HG02852 (cell line): Measurements from ENCODE around the gene TMSB4X.

ENCODE experiments used
- ATAC-seq: cut with Tn5 transposase; IDR thresholded peaks from one replicate; pipeline ENCODE4 v1.9.1; 2021; ENCODE audit warnings: mild to moderate bottlenecking, moderate library complexity; ENCODE audit not compliant: unreplicated experiment

Gene TMSB4X

GRCh38 chrX:12993826-12994225, 18.9 kb downstream of the TMSB4X start:
- ATAC-seq: no peak

DNA sequence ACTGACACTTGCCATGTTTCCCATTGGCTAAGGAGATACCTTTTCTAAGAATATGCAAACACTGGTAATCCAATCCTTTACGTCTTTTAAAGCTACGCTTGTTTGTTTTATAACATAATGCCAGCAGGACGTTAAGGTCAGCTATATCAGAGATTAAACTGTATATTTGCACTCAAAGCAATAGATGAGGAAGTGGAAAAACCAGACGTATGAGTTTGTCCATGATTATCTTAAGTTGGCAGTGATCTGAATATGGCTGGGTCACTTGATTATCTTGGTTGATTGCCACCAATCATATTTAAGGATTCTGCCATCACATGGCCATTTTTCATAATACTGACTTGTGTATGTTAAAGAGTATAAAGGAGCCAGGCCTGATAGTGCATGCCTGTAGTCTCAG, 19.4 kb downstream of the TMSB4X start:
- no peak for ATAC-seq

- no peak for ATAC-seq
Observed at GRCh38 chrX:12996934-12997435, 22.1 kb downstream of the TMSB4X start.

- no peak for ATAC-seq
Observed at GRCh38 chrX:12997906-12998687, 23.2 kb downstream of the TMSB4X start.

- peak; percentile 58 for ATAC-seq
Observed at GRCh38 chrX:12999422-12999821, 24.5 kb downstream of the TMSB4X start.

GRCh38 chrX:13000301-13000811, 25.4 kb downstream of the TMSB4X start:
- ATAC-seq: peak; percentile 49

- no peak for ATAC-seq
Observed at GRCh38 chrX:13001097-13001496, 26.2 kb downstream of the TMSB4X start.

GRCh38 chrX:13001961-13002671, 27.2 kb downstream of the TMSB4X start:
- no peak for ATAC-seq

DNA sequence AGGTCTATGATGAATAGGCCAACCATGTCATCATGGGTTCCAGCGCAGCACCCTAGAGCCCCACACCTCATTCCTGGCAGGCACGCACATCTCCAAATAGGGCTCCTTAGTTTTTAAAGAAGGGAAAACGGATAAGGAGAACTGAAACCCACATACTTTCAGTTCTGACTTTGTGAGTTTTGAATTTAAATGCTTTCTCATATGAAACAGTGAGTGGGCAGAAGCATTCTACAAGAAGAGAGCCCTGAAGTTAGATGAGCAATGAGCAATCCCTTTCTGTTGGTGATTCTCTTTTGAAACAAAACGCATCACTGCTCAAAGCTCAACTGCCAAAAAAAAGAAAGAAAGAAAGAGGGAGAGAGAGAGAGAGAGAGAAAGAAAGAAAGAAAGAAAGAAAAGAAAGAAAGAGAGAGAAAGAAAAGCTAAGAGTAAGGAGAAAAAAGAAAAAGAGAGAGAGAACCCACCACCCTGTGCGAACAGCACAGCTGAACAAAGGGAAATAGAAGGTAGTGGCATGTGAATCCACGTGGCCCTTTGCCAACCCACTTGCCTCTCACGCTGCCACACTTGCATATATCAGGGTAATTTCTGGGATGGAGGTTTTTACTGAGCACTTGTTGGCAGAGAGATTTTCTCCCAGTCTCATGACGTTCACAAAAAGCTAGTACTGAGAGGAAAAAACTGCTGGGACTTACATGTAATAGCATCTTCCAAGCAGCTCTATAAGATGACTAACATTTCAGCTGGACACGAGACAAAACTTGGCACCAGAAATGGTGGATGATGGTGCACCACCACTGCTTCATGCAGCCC, 31.0 kb downstream of the TMSB4X start:
- ATAC-seq: peak; percentile 58

GRCh38 chrX:13007519-13008188, 32.7 kb downstream of the TMSB4X start:
- ATAC-seq: no peak

DNA sequence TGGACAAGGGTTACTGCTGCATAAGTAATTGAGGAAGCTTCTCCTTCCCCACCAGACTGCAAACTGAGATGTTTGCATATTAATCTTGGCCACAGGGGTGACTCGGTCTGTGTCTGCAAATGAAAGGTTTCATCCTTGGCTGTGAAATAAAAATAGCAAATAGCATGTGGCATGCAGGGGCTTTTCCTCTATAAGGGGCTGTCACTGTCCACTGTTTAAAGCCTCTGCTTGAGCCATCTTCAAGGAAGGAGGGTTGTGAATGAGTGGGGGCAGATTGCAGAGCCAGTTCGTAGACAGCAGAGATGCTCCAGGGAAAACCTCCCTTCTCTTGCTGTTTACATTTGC, 33.3 kb downstream of the TMSB4X start:
- ATAC-seq: peak; percentile 37

- ATAC-seq: no peak
Observed at GRCh38 chrX:13008851-13009250, 33.9 kb downstream of the TMSB4X start.

GRCh38 chrX:13009273-13009672, 34.4 kb downstream of the TMSB4X start:
- ATAC-seq: no peak

DNA sequence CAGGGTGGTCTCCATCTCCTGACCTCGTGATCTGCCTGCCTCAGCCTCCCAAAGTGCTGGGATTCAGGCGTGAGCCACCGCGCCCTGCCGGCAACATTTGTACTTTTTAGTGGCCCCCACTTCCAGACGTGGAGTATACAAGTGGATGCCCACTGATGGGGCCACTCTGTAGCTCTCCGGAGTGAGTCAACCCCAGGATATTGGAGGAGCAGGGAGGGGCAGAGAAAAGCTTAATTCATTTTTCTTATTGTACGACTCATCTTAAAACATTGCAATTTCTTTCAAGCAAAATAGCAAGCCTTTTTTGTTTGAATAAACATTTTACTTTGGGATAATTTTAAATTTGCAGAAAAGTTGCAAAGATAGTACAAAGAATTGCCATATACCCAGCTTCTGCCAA, 34.9 kb downstream of the TMSB4X start:
- no peak for ATAC-seq

DNA sequence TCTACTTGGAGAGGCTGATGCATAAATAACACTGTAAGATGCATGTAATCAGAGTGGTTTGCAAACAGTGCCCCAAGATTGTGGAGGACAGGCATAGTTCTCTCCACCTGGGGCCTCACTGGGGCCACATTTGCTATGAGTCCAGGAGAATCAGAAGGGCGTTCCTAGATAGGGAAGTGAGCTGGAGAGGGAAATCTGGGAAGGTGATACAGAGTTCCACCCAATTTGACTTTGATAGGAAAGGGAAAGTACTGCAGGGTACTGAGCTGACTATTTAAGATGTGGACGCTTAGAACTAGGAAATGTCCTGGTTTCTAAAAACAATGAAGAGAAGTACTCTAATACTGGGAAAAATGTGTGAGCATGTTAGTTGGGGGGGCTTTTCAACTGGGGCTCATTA, 35.6 kb downstream of the TMSB4X start:
- no peak for ATAC-seq

DNA sequence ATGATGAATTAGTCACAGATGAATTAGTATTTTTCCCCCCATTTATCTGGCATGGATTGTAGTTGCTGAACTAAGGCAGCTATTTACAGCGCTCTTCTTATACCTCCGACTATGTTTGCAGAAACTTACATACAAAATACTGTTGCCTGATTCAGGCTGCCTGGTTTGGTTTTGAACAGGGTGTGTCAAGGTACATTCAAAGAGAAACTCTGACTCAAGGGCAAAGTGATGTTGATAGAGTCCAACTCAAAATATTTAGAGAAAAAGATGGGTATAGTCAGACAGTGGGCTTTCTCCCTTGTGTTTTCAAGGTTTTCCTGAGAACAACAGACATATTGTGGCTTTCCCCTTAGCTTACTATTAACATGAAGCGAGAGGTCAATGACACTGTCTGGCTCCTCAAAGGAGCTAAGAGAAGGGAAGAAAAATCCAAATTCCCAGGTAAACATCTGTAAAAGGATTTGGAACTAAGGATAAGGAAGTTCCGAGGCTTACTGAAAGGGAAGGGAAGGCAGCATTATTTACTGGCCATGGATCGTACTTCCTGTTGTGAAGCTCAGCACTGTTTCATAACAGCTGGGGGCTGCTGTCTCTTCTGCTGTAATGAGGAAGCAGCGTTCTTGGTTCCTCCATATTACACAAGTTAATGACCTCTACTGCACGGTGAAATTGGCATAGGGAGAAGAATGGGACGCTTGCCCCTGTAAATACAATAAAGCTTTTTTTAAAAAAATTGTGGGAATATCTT, 38.6 kb downstream of the TMSB4X start:
- peak; percentile 92 for ATAC-seq

DNA sequence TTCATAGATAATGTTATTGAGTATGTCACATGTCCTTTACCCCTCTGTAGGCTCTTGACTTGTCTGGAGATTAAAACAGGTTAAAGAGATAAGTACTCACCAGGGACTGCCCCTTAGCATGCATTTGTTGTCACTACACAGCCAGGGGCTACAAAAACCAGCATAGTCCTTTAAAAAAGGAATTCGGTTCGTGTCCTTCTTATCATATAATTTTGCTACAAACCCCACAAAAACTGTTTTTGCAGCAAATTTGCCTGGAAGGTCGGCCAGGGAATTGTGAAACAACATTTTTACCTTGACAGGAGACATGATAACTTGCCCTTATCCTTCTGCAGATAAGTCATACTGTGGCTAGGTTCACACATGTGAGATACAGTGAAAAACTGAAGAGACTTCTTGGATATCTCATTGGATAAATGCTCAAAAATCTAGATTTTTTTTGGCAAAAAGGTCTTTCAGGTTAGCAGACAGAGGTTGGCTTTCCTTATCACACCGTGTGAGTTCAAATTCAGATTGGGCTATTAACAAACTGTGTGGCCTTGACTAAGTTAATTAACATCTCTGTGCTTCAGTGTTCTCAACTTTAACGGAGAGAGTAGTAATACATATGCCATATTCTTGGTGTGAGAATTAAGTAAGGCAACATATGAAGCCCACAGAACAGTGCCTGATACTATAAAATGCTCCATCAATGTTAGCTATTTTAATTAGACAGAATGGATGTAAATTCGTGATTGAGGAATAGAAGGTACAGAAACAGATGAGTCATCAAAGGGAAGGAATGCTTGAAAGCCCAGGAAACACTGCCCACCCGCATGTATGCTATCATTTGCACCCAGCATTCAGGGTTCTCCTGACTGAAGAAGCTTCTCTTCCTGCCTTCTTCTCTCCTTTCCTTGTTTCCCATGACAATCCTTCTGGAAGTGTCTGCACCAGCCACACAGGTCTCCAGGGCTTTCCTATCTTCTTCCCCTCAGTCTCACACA, 39.5 kb downstream of the TMSB4X start:
- ATAC-seq: peak; percentile 33

- ATAC-seq: no peak
Observed at GRCh38 chrX:13015536-13016236, 40.8 kb downstream of the TMSB4X start.
